NCI-H1694 (cell line): ENCODE results near the gene FNDC1.
A peak's percentile ranks its signal among the peaks of the same experiment; 100 is the strongest.

Experiments used
- DNase-seq: peaks from one replicate; lab custom pipeline; 2025; lab: John Stamatoyannopoulos, UW

Gene FNDC1

DNA sequence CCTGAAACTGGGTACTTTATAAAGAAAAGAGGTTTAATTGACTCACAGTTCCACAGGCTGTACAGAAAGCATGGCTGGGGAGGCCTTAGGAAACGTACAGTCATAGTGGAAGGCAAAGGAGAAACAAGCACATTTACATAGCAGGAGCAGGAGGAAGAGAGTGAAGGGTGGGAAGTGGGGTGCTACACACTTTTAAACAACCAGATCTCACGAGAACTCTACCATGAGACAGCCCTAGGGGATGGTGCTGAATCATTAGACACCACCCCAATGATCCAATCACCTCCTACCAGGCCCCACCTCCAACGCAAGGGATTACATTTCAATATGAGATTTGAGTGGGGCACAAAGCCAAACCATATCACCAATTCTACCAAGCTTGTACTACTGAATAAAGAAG is 7.4 kb upstream of the FNDC1 start:
- no peak for DNase-seq

DNA sequence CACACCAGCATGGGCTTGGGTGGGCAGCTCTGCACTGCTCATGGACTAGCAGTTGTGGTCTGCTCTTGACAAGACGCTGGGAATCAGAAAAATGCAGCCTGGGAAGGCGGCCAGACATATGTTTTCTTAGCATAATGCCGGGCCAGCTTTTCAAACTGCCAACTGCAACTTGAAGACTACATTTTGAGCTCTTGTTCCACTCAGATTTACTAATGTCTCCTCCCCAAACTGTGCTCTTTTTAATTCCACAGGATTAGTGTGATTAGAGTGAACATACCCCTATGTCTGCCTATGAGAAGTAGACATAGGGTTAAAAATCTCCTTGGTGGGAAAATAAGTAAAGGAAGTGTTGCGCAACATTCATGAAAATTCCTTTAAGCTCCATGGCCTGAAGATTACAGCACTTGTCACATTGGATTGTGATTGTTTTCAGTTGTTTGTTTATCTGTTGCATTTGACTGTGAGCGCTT is 5.3 kb upstream of the FNDC1 start:
- no peak for DNase-seq

DNA sequence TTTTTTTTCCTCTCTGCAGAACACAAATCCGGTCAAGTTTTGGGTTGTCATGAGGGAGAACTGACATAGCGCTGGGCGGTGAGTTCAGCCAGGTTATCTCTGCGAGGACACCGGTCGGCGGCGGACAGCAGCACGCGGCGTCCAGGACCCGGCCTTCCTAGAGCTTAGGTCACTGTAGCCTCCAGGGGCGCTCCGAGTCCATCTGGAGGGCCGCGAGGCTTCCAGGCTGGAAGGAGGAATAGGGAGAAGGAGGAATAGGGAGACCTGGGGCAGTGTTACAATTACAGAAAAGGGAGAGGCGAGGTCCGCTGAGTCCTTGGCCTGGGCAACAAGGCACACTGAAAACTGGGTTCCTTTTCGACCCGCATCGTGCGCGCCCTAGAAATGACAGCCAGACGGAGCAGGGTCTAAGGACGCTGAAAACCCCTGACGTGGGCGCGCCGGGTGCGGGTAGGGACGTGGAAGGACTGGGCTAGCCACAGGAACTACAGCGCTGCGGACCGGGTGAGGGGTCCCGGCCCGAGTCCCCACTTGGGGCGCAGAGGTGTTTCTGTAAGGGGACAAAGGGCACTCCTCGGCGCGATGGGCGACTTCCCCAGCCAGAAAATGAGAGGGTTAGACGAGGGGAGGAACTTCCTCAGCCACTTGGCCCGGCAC is 536 bp upstream of the FNDC1 start:
- no peak for DNase-seq

DNA sequence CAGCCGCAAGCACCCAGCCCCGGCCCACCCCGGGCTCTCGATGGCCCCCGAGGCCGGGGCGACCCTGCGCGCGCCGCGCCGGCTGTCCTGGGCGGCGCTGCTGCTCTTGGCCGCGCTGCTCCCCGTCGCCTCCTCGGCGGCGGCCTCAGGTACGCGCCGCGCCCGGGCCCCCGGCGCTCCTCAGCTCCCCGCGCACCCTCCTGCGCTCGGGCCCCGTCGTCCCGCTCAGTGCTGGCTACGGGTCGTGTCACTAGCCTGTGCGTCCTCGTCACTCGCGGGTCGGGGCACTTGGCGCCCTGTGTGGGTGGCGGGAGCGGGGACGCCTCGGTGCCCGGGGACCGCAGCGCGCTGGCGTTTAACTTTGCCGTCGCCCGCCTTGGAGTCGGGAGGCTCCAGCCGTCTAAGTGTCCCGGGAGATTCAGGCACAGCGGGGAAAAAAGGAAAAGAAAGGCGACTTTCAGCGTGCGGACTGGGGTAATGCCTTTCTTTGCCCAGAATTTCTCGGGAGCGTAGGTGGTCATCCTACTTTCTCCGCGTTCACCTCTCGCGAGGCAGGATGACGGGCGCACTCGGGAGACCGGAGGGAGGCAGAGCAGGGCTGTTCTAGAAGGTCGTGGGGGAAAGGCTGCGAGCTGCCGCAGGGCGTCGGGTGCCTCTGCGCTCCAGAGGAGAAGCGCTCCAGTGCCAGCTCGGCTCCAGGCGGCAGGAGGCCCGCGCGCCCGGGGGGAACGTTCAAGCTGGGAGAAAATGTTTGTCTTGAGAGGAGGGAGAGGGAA is 545 bp downstream of the FNDC1 start:
- DNase-seq, result no peak

DNA sequence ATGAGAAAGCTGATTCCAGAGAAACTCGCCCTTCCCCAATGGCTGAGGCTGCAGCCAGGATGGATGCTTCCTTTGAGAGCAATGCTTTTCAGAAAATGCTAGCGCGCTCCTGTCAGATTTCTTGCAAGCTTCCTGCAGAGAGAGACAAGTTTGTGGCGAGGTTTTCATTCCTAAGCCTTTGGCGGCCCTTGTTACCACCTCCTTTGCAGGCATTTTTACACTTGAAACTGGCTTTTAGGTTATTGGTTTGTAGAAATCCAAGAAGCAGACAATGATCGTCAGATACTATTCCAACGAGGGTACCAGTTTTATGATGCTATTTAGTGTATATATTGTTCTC is 1.1 kb downstream of the FNDC1 start:
- DNase-seq, result no peak

DNA sequence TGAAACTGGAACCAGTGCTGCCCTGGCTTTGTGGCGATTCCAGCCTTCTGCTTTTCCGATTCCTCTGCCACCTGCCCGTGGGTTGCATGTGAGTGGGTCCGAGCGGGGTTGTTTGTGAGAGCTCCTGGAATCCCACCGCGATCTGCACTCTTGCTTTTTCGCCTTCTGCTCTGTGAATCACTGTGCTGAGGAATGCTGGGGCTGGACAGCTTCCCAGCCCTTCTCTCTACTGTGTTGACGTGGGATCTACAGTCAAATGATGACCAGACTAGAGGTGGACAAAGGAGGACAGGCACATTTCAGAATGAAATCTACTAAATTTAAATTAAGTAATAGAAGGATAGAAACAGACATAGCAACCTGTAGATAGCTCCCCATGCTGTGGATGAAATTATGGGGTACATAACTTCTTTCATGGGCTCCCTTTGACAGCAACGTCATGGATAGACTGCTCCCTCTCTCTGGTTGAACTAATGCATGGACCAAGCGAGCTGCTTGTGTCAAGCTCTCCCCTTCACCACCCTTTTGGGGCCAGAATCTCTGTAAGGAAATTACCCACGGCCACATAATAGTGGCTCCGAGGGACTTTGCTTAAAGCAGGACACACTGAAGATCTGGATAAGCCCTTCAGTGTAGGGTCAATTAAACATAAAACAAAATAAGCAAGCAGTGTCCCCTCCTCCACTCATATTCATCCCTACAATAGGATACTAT is 2.0 kb downstream of the FNDC1 start:
- no peak for DNase-seq

DNA sequence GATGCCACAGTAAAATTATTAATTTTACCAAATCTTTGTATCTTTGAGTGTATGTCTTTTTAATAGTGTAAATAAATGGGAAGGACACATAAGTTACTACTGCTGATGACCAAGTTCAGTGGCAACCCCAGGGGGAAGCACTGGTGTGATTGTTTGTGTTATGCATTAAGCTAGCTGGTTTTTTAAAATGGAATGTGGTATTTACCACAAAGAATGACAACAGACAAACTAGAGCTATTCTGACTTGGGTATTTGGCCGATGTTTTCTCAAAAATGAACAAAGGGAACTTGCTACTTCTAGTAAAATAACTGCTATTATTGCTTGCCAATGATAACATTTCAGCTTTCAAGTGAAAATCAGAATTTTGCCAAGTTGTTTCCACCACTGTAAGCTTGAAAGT is 2.9 kb downstream of the FNDC1 start:
- DNase-seq, result no peak

DNA sequence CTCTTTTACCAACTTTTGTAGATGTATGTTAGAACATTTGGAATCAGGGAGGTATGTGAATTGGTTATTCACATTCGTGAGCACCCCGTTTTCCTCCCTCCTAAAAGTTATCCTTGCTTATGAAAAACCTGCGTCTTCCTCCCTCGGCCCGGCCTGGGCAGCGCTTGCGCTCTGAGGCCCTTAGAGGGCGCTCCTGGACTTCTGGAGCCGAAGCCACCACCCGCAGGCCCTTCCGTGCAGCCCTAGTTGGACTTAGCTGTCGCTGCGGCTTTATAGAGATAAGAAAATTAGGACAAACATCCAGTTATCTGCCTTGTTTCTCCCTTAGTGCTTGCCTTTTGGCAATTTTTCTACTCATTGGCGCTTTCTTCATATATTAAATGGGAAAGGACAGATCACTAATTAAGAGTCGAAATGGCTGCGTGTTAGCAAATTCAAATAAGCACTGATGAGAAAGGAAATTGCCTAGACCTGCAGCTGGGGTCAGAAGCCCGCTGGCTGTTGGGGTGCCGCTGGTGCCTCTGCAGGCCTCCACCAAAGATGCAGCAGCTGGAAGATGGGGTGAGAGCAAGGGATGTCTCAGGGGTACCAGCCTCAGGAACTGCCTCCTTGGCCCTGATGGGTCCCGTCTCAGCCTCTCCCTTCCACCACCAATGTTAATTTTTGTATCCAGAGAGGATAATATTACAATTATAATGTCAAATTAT is 5.2 kb downstream of the FNDC1 start:
- peak; percentile 11 for DNase-seq

DNA sequence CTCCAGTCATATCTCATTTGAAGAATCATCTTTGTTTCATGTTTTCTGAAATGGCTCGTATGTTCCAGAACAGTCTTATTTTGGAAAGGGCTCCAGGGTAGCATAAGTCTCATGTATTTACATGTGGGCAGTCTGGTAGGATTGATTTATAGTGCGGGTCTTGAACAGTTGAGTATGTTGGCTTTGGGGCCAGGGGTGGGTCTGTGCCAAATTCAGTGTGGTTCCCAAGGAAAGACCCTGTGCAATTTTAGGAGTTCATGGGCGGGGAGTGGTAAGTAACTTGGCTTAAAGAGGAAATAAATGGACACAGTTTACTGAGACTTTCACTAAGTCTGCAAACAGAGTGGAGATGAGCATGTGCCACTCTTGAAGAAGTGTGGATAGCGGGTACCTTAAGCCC is 7.7 kb downstream of the FNDC1 start:
- no peak for DNase-seq

DNA sequence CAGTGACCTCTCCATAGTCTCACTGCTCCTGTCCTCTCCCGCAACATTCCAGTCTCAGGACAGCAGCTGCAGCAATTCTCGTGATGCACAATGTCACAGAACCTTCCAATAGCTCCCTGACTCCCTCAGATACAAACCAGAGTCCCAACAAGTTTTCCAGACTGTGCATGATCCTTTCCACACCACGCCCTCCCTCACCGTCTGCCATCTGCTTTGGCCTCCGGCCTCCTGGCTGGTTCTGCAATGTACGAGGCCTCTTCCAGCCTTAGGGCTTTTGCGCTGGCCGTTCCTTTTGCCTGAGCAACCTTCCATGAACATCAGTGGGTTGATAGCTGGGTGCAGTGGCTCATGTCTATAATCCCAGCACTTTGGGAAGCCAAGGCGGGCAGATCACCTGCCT is 9.6 kb downstream of the FNDC1 start:
- DNase-seq, result no peak

DNA sequence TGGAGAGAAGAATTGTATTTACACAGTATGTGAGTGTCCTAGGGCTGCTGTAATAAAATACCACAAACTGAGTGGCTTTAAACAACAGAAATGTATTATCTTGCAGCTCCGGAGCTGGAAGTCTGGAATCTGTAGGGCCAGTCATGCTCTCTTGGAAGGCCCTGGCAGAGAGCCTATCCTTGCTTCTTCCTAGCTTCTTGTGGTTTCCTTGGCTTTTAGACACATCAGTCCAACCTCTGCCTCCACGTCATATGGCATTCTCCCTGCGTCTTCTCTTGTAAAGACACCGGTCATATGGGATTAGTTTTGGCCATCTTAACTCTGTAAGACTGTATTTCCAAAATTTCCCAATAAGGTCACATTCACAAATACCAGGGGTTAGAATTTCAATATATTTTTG is 10.8 kb downstream of the FNDC1 start:
- no peak for DNase-seq

DNA sequence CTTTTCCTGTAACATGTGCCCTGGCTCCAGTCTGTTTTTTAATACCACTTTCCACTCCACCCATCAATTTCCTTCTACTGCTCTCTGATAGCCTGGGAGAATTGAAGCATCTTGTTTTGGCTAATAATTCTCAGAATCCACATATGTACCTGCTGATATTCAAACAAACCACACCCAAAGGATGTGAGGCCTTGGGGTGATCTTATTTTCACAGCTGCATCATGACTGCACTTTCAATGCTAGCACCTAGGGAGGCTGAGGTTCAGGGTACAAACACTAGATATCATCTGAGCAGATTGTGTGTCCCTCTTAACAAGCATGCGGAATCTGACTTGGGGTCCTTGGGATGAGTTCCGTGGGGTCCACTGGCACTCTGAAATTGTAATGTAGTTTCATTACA is 12.7 kb downstream of the FNDC1 start:
- DNase-seq, result no peak

DNA sequence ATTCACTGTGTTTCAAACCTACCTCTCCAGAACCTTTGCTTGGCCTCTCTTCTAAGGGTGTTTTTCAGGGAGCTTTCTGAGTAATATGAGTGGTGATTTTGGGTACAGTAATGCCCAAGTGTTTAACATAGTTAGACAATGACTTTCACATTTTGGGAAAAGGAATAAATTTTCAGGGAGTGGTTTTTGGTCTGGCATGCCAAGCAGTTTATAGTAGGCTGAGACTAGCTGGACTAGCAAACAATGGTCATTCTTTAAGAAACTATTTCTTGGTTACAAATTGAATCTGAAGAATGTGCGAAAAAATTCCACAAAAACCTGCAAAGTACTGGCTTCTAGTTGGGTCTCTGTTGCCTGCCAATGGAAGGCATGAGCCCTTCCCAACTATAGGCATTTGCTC is 15.4 kb downstream of the FNDC1 start:
- no peak for DNase-seq

DNA sequence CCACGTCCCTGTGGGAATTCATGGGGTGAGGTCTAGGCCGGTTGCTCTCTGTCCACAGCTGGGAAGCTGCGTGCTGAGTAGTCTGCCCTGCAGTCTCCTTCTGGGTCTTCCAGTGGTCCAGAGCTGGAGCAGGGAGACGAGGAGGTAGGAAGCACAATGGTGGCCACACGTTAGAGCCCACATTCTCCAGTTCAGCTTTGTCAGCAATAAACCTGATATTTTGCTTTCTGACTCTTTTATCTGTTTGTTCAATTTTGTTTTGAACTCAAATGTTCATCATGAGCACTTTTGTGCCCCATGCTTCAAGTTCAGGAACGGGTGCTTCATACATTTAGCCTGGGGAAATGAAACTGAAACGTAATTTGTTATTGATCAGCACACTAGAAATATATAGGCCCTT is 21.3 kb downstream of the FNDC1 start:
- DNase-seq, result no peak

DNA sequence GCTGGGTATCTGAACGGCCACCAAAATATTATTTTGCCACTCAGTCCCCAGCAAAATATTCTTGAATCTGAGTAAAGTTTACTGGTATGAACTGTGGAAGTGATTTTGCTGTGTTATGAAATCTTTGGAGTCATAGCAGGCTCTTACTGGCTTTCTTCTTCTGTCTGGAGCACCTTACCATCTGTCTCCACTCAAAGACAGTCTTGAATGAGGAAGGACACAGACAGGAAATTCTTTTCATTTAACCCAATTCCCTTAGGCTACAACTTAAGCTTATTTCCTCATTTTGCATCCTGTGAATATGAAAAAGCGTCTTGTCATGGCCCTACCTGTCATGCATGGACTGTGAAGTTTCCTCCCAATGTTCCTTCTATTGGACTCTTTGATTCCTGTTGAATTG is 24.7 kb downstream of the FNDC1 start:
- DNase-seq, result no peak

DNA sequence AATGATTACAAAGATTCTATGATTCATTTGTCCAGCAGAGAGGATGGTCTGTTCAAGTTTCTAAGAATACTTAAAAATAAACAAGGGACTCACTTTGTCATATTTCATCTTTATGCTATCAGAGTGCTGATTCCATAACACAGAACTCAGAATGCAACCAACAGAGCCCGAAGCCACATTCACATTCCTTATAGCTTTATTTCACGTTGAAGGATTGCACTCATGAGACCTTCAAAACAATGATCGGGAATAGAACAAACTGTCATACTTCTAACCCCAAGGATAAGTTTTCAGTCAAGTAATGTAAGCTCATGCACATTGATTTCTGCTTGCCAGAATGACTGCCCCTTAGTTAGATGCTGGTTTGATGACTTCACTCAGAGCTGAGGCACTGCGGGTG is 25.2 kb downstream of the FNDC1 start:
- DNase-seq, result no peak

DNA sequence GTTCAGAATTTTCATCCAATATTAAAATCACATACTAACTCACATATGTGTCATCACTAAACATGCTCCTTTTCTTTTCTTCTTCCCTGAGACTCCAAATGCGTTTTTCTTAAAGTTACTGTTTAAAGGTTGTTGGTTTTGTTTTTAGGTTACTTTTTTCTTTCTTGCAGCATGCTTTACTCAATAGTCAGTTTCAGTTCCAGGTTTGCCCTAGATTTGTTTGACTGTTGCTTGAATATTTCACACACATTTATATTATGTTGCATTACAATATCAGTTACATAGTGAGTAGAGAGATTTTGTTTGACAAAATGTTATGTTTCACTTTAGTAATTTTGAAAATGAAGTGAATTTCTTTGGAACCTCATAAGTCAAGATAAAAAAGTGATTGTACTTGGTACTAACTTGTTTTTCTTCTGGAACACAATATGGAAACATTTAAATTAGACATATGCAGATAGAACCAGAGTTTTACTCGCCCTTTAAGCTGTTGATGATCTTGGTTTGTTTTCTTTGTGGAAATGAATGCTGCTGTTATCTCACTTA is 27.3 kb downstream of the FNDC1 start:
- DNase-seq, result no peak

DNA sequence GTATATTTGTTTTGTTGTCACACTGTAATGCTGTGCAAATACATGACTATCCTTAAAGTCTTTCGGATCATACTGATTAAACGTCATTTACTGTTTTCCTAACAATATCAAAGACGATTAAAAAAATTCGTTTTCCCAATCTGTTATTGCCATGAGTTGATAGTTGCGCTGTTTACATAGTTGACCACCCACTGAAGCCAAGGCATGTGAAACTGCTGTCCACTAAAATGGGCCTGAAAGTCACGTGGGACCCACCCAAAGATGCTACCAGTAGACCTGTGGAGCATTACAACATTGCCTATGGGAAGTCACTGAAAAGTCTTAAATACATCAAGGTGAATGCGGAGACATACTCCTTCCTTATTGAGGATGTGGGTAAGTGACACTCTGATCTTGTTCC is 28.1 kb downstream of the FNDC1 start:
- no peak for DNase-seq

DNA sequence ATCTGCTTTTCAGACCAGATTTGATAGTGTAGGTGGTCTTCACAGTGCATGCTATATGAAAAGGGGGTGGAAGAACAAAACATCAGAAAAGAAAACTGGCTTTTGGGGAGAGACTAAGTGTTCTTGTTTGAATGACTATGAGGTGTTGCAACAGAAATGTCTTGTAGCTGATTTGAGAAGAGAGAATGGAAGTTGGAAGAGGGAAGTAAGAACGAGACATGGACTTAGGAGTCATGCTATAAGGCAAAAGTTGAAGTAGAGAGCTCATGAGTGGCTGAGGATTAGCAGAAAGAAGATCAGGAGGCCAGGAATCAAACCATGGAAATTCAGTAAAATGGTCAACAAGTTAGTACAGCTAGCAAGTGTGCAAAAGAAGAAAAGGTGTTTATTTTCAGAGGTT is 32.1 kb downstream of the FNDC1 start:
- no peak for DNase-seq

DNA sequence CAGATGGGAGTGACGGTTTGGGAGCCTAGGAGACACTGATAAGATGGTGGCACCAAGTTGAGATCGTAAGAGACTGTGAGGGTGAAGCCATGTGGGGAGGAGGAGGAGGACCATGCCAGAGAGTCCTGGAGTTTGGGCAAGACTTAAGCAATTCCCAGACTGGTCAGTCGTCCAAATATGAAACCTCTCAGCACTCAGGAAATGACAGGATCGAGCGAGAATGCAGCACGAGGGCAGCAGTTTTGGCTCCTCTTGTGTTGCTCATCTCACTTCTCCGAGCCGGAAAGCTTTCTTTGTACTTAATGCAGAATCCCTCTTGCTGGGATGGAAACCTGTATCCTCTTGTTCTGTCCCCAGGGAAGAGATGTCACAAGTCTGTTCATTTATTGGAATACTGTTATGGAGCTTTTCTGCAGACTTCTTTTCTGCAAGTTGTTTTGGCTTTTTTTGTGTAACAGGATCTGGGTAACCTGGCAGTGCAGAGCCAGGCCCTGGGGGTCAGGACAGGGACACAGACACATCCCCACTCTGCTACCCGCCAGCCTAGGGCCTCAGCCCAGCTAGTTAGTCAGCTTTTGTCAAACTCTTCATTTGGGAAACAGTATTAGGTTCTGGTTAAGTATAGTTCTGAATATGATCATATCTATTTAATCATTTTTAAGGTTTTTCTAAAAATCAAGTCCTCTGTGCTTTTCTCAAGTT is 34.3 kb downstream of the FNDC1 start:
- DNase-seq, result no peak

DNA sequence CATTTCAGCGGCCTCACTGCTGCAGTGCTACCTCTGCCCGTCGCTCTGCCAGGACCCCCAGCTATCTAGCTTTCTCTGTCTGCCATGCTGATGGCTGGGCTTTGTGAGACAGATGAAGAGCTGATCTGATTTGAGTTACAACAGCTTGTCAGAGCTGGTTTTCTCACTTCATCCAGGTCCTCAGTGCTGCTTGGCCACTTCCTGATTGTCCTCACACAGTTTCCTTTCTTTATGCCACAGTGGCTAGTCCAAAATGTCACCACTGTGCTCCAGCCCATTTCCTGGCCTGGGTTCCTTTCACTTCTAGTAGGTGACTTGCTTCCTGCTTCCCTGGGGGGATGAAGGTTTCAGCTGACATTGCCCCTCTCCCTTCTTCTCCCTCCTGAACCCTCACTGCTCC is 35.4 kb downstream of the FNDC1 start:
- no peak for DNase-seq

DNA sequence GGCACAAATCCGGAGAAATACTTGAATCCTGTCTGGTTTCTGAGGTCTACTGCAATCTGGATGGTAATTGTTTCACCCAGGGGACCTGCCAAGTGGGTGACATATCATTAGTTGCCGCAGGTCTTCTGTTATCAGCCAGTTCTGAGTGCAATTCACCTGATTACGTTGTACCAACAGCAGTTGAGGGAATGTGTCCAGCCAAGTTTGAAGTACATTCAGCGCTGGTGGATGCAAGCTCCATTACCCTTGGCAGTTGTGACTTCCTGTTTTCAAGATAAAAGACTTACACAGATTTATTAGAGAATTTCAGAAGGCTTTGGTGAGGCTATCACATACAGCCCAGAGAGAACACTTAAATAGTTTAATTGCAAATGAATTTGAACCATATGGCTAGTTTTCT is 42.8 kb downstream of the FNDC1 start:
- no peak for DNase-seq
